ENCODE data around the gene SYTL2.

- TF ChIP-seq EZH2 (IDR thresholded peaks at IDR 0.05), result no peak
- TF ChIP-seq POLR2AphosphoS5 (IDR thresholded peaks at IDR 0.05; ENCODE audit: borderline replicate concordance, low read depth, low read length), result no peak
- TF ChIP-seq FOXP2 (optimal IDR thresholded peaks at IDR 0.05; ENCODE audit: control extremely low read depth, extremely low read length, insufficient read depth), result no peak
Measured at GRCh38 chr11:85732965-85733364, 78.0 kb downstream of the SYTL2 start.
